Cerebellar nuclear complex (tissue), 1 donor: ENCODE results near the gene AP3S2.
"Not testable (repeated sequence)": the region's sequence is repeated elsewhere in the genome, so short reads cannot be mapped to it uniquely, and the experiment has no call there.

Source experiments
- DNase-seq, 2 experiments: peaks; one replicate each; lab custom pipeline; 2025; lab: John Stamatoyannopoulos, UW

The AP3S2 gene

DNA sequence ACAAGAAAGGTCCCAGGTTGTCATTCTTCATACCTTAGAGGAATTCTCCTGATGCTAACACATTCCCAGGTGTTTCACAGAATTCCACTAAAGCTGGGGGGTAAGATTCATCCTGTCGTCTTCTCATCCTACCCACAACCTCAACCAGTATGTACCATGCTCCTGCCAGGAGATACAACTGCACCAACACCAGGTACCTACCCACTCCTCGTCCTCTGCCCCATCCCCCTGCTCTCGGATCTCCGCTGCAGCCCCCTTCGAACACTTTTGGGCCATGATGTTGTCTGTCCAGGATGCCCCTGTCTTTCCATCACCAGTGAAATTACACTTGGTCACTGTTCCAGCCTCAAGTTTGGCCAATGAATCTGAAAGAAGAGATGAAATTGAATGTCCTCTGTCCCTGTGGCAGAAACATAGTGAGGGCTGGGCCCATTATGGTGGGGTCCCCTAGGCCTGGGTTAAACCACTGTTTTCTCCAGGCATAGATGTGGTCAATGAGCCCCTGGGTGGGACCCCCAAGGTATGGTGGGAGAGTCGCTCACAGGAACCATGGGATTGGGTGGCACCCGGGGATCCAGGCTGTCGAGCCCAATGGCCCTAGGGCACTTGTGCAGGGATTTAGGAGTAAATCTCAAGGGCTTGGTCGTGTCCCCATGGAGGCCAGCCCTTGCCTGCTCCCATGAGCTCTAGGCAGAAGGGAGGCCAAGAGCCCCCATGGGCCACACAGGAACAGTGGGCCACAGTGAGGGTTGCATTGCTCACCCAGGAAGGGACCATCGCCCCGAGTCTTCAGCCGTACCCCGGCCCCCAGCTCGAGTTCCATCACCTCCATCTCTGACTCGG, 9.4 kb upstream of the AP3S2 start:
- no peak for DNase-seq

DNA sequence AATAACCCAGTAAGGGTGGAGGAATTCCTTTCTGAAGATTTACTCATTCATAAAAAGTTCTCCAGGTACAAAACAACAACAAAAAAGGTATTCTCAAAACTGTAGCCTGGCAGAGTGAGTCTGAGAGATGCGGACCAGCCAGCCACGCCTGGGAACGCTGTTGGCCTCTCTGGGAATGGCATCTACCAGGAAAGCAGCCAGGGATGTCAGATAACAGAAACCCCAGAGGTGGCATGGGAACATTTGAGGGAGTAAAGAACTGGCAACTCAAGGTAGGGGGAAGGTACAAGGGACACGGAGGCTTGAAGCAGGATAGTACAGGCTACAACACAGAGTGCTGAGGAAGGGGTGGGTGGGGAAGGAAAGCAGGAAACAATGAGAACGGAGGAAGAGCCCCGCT, 7.1 kb upstream of the AP3S2 start:
- no peak for DNase-seq

DNA sequence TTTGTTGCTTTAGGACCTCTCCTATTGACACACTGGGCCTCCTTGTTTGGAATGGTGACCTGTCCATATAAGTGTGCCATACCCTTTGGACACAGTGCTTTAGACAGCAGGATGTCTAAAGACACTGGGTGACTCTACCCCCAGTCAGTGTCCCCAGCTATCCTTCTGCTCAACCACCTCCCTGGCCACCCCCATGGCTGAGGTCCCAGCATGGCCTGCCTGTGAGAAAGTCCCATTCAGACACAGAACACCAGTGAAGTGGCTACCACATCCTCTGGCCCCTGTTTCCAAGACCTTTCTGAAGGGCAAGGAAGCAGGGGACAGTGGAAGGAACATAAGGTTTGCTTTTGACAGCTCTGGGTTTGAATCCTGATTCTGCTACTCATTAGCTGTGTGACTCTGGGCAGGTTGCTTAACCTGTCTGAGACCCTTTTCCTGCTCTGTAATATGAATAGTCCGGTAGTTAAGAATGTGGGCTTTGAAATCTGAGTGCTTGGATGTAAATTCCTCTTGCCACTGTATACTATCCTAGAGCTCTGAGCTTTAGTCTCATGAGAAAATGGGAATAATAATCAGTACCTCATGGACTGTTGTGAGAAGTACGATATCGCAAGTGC, 6.3 kb upstream of the AP3S2 start:
- no peak for DNase-seq

DNA sequence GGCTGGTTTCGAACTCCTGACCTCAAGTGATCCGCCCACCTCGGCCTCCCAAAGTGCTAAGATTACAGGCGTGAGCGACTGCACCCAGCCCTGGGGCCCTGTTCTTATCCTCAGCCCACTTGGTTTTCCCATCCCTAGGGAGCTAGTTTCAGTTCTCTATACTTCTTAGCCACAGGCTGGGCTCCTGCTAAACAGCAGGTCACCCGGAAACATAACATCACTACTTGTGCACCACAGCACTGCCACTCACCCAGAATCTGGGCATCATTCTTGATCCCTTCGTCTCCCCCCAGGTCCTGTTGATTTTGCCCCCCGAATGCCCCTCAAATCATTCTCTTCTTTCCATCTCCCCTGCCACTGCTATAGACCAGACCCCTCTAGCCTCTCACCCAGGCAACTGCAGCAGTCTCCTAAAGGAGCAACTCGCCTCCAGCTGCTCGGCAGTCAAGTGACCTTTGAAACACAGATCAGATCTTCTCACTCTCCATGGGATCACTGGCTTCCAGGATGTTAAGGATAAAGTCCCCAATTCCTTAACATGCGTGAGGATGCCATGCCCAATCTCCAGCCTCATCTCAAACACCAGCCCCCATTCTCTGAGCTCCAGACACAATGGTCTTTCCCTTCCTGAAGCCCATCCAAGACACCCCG, 5.6 kb upstream of the AP3S2 start:
- no peak for DNase-seq

DNA sequence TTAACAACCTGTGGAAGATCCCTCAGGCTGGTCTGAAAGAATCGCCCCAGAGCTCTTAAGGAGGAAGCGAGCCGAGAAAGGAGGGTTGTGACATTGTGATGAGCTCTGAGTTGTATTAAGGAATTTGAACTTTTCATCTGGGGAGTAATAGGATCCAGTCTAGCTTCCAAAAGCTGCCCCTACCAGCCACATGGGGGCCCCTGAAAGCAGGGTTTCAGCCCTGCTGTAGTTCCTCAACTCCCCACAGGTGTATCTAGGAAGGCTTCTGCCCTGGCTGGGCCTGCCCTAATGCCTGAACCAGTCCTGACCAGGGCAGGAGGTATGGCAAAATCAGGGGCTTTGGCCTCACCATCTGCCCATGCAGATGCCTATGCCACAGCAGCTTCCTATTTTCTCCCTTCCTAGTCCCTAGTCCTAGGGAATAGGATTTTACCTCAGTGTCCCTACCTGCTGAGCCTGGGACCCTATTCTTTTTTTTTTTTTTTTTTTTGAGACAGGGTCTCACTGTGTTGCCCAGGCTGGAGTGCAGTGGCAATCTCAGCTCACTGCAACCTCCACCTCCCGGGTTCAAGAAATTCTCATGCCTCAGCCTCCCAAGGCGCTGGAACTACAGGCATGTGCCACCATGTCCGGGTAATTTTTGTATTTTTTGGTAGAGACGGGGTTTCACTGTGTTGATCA, 5.0 kb upstream of the AP3S2 start:
- DNase-seq, result no peak

DNA sequence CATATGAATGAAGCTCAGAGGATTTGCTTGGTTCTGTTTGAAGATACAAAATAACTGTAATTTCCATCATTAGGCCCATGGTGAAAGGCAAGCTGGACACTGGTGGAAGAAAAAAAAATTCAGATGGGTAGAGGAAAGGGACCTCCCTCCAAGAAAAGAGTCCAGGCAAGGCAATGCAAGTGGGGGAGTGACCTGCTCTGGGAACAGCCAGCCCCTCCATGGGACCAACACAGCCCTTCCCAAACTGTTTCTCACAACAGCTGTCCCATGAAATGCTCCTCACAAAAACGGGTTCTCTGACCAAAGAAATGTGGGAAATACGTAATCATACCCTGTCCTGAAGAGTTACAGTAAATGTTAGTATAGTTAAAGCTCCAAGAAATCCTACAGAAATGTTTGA, 4.4 kb upstream of the AP3S2 start:
- DNase-seq, result no peak

DNA sequence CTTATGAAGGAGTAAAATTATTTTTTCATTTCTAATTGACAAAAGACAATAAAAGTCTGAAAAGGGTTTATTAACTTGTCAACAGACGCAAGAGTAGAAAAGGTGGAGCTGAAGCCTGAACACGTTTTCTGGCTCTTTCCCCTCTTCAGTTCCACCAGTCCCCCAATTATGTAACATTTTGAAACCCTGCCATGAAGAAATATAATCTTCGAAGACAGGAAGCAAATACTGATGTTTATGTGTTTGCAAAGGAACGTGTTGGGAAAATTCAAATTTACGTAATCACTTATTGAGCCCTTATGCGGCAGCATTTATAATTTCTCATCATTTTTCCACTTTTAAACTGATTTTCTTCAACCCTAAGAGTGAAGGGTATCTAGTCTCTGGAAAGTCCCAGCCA, 767 bp downstream of the AP3S2 start:
- DNase-seq, result no peak

DNA sequence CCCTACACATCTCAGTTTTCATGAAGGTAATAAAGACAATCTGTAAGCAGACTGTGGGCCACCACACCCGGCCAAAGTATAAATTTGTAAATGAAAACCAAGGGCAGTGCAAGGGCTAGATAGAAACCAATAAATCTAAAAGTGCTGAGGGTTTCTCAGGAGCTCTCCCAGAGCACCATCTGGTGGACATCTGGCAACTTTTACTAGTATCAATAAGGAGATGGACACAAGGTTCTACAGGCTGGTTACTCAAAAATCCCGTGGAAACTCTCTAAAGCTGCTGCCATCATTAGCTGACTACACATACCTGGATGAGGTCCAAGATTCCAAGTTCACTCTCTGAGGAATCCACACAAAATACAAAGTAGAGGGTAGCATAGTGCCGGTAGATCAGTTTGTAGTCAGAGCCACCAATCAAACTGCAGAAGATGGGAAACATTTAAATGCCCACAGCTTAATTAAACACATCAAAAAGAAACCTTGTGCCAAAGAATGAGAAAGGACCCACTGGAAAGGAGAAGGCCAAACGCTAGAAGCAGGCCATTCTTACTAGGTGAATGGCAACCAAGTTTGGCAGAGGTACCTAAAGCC, 5.5 kb downstream of the AP3S2 start:
- DNase-seq, result no peak

DNA sequence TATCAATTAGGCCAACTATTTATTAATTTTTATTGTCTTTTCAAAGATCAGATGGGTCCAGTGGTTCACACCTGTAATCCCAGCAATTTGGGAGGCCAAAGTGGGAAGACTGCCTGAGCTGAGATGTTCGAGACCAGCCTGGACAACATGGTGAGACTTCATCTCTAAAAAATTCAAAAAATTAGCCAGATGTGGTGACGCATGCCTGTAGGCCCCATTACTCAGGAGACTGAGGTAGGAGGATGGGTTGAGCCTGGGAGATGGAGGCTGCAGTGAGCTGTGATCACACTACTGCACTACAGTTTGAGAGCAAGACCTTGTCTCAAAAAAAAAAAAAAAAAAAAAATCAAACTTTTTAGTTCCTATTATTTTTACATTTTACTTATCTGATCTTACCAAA, 8.2 kb downstream of the AP3S2 start:
- DNase-seq, result no peak

DNA sequence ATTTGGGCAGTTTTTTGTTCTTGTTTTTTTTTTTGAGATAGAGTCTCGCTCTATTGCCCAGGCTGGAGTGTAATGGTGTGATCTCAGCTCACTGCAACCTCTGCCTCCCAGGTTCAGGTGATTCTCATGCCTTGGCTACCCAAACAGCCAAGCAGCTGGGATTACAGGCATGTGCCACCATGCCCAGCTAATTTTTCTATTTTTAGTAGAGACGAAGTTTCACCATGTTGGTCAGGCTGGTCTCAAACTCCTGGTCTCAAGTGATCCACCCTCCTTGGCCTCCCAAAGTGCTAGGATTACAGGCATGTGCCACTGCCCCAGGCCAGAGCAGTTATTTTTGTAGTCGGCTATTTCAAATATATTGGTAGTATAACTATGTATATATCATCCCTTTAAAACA, 8.6 kb downstream of the AP3S2 start:
- DNase-seq, result not testable (repeated sequence)

DNA sequence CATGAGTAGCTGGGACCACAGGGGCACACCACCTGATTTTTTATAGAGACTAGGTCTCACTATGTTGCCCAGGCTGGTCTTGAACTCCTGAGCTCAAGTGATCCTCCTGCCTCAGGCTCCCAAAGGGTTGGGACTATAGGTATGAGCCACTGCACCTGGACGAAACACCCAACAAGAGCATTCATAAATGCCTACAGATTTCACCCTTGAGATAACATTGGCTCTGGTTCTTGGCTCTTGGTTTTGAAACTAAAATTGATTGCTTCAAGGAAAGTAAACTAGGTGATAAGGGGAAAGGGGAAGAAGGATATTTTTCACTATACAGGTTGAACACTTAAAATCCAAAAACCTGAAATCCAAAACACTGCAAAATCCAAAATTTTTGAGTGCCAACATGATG, 10.3 kb downstream of the AP3S2 start:
- no peak for DNase-seq

DNA sequence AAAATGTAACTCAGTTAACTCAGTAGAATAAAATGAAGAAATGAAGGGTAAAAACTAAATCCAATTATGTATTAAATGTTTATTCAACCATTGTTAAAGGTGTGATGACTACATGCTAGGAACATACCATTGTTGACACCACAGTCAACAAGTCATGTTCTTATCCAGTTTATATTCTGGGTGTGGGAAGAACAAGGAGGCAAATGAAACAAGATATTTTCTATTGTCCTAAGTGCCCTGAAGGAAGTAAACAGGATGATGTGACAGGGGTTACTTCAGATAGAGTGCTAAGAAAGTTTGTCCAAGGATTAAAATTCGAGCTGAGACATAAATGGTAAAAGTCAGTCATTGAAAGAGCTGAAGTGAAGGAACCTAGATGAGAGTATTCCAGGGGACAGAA, 13.1 kb downstream of the AP3S2 start:
- no peak for DNase-seq

DNA sequence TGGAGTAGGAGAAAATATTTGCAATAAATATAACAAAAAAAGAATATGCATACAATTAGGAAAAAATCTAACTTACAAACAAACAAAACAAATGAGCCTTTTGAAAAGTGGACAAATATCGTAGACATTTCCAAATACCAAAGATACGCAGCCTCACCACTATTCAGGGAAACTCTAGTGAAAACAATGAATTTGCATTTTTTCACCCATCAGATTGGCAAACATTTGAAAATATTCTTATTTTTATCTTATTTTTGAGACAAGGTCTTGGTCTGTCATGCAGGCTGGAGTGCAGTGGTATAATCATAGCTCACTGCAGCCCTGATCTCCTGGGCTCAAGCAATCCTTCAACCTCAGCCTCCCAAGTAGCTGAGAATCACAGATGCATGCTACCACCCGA, 15.5 kb downstream of the AP3S2 start:
- DNase-seq, result no peak

DNA sequence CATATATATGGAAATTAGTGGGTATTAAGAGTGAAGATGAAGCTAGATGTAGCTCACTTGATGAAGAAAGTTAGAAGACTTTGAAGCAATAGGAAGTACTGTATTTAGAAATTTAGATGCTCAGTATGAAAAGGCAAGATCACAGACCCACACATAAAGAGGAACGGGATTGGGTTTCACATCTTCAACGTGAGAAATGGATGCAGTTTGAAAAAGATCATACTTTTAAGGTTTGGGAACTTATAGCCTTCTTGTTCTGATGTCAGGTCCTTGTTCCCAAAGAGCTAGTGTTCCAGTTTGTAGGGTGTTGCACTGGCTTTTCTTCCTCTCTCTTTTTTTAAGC, 16.7 kb downstream of the AP3S2 start:
- no peak for DNase-seq

DNA sequence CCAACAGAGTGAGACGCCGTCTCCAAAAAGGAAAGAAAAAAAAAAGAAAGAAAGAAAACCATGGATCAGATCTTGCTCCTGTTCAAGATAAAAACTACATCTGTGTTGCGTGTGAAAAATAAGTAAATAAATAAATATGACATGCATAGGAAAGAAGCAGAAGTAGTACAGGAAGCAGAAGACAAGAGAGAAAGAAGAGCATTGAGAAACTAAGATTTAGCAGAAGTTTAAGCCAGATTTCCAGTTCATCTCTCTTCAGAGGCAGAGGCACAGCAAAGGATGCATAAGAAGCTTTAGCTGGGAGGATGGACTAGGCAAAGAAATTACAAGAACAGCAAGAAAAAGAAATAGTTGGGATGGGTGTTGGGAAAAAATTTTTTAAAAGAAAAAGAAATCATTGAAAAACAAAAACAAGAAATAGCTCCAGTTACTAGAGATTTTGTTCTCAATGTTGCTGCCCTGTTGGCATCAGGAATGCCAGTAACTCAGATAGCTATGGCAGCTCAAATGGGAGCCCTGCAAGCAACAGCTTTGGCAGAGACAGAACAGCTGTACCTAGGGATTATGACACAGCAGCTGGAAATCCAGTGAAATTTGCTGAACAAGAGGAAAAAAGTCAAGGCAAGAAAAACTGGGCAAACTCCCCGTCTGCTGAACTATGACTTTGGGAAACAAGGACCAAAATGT, 17.3 kb downstream of the AP3S2 start:
- DNase-seq, result no peak

DNA sequence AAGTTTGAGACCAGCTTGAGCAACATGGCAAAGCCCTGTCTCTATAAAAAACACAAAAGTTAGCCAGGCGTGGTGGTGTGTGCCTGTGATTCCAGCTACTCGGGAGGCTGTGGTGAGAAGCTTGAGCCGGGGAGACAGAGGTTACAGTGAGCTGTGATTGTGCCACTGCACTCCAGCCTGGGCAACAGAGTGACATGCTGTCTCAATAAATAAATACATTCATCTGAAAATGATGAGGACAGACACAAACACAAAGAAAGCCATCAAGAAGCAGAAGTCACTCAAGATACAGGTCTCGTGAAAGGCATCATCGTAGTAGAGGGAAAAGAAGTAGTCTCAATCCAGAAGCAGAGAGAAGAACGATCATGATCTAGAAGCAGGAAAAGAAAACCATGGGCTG, 18.1 kb downstream of the AP3S2 start:
- DNase-seq, result no peak

DNA sequence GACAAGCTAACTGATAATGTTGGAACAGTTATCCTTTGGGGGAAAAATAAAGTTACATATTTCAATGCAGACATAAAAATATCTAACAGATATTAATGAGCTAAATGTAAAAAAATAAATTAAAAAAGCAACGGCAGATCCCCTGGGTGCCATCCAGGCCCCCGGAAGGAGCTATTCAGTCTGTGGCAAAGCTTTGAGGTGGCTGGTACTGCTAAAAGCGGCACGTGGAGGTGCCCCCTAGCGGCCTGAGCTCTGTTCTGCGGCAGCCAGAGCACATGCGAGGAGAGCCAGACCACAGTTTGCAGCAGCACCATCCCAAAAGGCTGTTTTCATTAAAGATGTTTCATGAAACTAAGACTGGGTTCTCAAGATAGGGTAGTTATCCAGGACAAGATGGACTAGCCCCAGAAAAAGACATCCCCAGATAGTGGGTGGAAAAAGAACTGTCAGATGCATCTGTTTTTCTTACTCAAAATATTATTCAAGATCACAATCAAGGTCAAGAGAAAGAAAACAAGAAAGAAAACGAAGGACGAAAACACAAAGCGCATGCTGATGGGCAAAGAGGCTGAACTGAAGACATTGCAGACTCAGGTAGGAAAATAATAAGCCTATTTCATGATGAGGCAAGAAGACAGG, 18.7 kb downstream of the AP3S2 start:
- peak in 1 of 2 experiments; percentile 48 for DNase-seq

DNA sequence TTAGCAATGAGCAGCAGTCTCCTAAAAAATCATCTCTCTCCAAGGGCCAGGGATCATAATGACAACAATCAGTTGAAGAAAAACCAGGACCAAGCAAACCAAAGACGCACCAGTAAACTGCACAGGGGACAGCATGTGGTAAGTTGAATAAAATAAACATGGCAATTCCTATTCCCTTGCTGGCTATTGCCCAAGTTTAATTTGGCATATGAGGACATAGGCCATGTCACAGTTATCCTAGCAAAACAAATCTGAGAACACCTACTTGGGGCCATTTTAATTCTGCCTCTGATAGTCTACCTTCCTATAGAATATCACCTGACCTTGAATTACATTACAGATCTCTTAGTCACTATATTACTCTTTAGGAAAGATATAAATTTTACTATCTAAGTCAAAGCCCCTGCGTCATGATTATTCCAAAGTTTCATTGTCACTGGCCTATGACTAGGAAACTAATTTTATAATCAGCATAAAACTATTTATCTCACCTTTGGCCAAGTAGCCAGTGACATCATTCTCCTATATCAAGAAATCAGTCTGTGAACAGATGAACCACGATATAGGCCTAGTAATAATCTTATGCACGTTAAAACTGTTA, 23.0 kb downstream of the AP3S2 start:
- no peak for DNase-seq

DNA sequence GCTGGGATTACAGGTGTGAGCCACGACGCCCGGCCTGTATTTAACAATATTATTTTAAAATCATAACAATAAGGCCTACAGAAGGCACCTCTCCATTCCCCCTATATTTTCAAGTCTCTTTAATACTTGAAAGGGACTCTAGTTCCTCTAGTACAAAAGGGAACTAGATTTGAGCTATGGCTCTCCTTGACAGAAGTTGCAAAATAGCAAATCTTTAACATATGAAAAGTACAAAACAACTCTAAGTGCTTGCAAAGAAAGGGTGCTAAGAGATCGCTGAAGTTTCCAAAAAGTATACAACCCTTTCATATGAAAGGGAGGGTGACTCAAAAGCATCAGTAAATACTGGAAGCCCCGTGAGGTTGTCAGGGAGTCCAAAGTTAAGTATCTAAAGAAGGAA, 23.8 kb downstream of the AP3S2 start:
- no peak for DNase-seq

DNA sequence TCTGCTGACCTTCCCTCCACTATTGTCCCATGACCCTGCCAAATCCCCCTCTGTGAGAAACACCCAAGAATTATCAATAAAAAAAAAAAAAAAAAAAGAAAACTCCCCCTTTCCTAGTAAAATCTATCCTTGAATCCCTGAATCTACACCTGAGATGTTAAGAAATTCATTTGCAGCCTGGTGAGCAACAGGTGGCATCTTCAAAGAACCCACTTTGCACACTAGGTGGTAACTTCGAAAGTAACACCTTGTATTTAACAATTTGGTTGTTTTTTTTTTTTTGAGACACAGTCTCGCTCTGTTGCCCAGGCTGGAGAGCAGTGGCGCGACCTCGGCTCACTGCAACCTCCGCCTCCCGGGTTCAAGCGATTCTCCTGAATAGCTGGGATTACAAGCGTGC, 24.3 kb downstream of the AP3S2 start:
- DNase-seq, result not testable (repeated sequence)
